ENCODE measurements around the gene CAMK2B.

Gene CAMK2B

GRCh38 chr7:44263326-44264082 lies 61.9 kb downstream of the CAMK2B start:
- Histone ChIP-seq H4K20me1 (ENCODE audit: control insufficient read depth, insufficient read depth, low read depth, low read length) (no peaks in the 10 kb centered on the region), H3K9me3 (ENCODE audit: control insufficient read depth, insufficient read depth, low read length) (no peaks in the 10 kb centered on the region), H3K79me2 (ENCODE audit: control insufficient read depth, low read length) (no peaks in the 10 kb centered on the region), H3K9me2 (replicated peaks; ENCODE audit: control insufficient read depth, low read length) (no peaks in the 10 kb centered on the region), H3K4me2 (ENCODE audit: low read length) (no peak overlapping the region), H3F3A (ENCODE audit: control insufficient read depth, insufficient read depth) (no peaks in the 10 kb centered on the region), H3K27me3 (ENCODE audit: control insufficient read depth, low read length) (peaks cover 17% of the 10 kb centered on the region; the same call in 1 of the 2 replicates), H3K4me1 (ENCODE audit: control insufficient read depth, low read length) (peaks cover 21% of the 10 kb centered on the region), H3K4me3 (ENCODE audit: low read length) (no peak overlapping the region), H3K27ac (ENCODE audit: low read depth, low read length) (no peak overlapping the region), H3K36me3 (ENCODE audit: control insufficient read depth, low read length) (no peaks in the 10 kb centered on the region)
- no peak for TF ChIP-seq EZH2phosphoT487 (IDR thresholded peaks at IDR 0.05; ENCODE audit: borderline replicate concordance, low read length)
- TF ChIP-seq CTCF (IDR thresholded peaks at IDR 0.05; ENCODE audit: low read depth, low read length, poor library complexity, severe bottlenecking) = no peak

- Histone ChIP-seq H3K27me3 (ENCODE audit: control insufficient read depth, low read length) (peaks cover 15% of the 10 kb centered on the region; the same call in 1 of the 2 replicates), H3K9me3 (ENCODE audit: control insufficient read depth, insufficient read depth, low read length) (no peaks in the 10 kb centered on the region), H3K4me3 (ENCODE audit: low read length) (no peak overlapping the region), H3K79me2 (ENCODE audit: control insufficient read depth, low read length) (no peaks in the 10 kb centered on the region), H4K20me1 (ENCODE audit: control insufficient read depth, insufficient read depth, low read depth, low read length) (no peaks in the 10 kb centered on the region), H3K27ac (ENCODE audit: low read depth, low read length) (no peak overlapping the region), H3F3A (ENCODE audit: control insufficient read depth, insufficient read depth) (no peaks in the 10 kb centered on the region), H3K9me2 (replicated peaks; ENCODE audit: control insufficient read depth, low read length) (no peaks in the 10 kb centered on the region), H3K4me1 (ENCODE audit: control insufficient read depth, low read length) (peaks cover 36% of the 10 kb centered on the region), H3K4me2 (ENCODE audit: low read length) (no peak overlapping the region), H3K36me3 (ENCODE audit: control insufficient read depth, low read length) (no peaks in the 10 kb centered on the region)
- TF ChIP-seq CTCF (IDR thresholded peaks at IDR 0.05; ENCODE audit: low read depth, low read length, poor library complexity, severe bottlenecking) (no peak), EZH2phosphoT487 (IDR thresholded peaks at IDR 0.05; ENCODE audit: borderline replicate concordance, low read length) (no peak)
Observed at GRCh38 chr7:44262031-44262430, 63.4 kb downstream of the CAMK2B start.

- no peaks in the 10 kb centered on the region for H4K20me1 ChIP-seq (ENCODE audit: control insufficient read depth, insufficient read depth, low read depth, low read length)
- no peaks in the 10 kb centered on the region for H3K79me2 ChIP-seq (ENCODE audit: control insufficient read depth, low read length)
- no peaks in the 10 kb centered on the region for H3K9me3 ChIP-seq (ENCODE audit: control insufficient read depth, insufficient read depth, low read length)
- H3K4me3 ChIP-seq (ENCODE audit: low read length) = no peak overlapping the region
- H3K4me1 ChIP-seq (ENCODE audit: control insufficient read depth, low read length) = peaks cover 39% of the 10 kb centered on the region
- peaks cover 12% of the 10 kb centered on the region; the same call in 1 of the 2 replicates for H3K27me3 ChIP-seq (ENCODE audit: control insufficient read depth, low read length)
- H3K4me2 ChIP-seq (ENCODE audit: low read length) = peak overlapping the region; percentile 18
- no peaks in the 10 kb centered on the region for H3K36me3 ChIP-seq (ENCODE audit: control insufficient read depth, low read length)
- H3K27ac ChIP-seq (ENCODE audit: low read depth, low read length) = no peak overlapping the region
- TF ChIP-seq EZH2phosphoT487 (IDR thresholded peaks at IDR 0.05; ENCODE audit: borderline replicate concordance, low read length) (no peak), CTCF (IDR thresholded peaks at IDR 0.05; ENCODE audit: low read depth, low read length, poor library complexity, severe bottlenecking) (peak; percentile 54)
- no peaks in the 10 kb centered on the region for H3F3A ChIP-seq (ENCODE audit: control insufficient read depth, insufficient read depth)
- H3K9me2 ChIP-seq (replicated peaks; ENCODE audit: control insufficient read depth, low read length) = no peaks in the 10 kb centered on the region
Observed at GRCh38 chr7:44261240-44261639, 64.2 kb downstream of the CAMK2B start.
